GM18508 (cell line): Measurements from ENCODE around the gene PTPRN2.
"Not testable (repeated sequence)": the region's sequence is repeated elsewhere in the genome, so short reads cannot be mapped to it uniquely, and the experiment has no call there.

Source experiments
- ATAC-seq: cut with Tn5 transposase; IDR thresholded peaks from one replicate; pipeline ENCODE4 v1.9.1; 2021; ENCODE audit warnings: moderate number of reproducible peaks; ENCODE audit not compliant: insufficient read depth, unreplicated experiment

PTPRN2 gene

DNA sequence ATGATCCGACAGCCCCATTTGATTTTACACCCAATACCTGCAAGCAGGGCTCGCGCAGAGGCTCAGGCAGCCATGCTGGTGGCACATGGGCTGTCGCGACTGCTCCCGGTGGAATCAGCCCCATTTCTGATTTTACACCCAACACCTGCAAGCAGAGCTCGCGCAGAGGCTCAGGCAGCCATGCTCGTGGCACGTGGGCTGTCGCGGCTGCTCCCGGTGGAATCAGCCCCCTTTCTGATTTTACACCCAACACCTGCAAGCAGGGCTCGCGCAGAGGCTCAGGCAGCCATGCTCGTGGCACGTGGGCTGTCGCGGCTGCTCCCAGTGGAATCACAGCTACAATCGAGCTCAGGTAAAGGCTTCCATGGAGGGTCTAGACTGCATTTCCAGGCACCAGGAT, 244.1 kb downstream of the PTPRN2 start:
- ATAC-seq = no peak

DNA sequence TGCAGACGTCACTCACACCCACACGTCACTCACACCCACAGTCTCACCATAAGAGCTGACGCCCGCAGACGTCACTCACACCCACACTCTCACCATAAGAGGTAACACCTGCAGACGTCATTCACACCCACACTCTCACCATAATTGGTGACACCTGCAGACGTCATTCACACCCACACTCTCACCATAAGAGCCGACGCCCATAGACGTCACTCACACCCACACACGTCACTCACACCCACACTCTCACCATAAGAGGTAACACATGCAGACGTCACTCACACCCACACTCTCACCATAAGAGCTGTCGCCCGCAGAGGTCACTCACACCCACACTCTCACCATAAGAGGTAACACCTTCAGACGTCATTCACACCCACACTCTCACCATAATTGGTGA, 246.5 kb downstream of the PTPRN2 start:
- not testable (repeated sequence) for ATAC-seq

DNA sequence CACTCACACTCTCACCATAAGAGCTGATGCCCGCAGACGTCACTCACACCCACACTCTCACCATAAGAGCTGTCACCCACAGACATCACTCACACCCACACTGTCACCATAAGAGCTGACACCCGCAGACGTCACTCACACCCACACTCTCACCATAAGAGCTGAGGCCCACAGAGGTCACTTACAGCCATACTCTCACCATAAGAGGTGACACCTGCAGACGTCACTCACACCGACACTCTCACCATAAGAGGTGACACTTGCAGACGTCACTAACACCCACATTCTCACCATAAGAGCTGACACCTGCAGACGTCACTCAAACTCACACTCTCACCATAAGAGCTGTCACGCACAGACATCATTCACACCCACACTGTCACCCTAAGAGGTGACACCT, 250.7 kb downstream of the PTPRN2 start:
- not testable (repeated sequence) for ATAC-seq

DNA sequence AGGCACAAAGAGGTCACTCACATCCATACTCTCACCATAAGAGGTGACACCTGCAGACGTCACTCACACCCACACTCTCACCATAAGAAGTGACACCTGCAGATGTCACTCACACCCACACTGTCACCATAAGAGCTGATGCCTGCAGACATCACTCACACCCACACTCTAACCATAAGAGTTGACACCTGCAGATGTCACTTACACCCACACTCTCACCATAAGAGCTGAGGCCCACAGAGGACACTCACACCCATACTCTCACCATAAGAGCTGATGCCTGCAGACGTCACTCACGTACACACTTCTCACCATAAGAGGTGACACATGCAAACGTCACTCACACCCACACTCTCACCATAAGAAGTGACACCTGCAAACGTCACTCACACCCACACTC, 255.1 kb downstream of the PTPRN2 start:
- not testable (repeated sequence) for ATAC-seq

DNA sequence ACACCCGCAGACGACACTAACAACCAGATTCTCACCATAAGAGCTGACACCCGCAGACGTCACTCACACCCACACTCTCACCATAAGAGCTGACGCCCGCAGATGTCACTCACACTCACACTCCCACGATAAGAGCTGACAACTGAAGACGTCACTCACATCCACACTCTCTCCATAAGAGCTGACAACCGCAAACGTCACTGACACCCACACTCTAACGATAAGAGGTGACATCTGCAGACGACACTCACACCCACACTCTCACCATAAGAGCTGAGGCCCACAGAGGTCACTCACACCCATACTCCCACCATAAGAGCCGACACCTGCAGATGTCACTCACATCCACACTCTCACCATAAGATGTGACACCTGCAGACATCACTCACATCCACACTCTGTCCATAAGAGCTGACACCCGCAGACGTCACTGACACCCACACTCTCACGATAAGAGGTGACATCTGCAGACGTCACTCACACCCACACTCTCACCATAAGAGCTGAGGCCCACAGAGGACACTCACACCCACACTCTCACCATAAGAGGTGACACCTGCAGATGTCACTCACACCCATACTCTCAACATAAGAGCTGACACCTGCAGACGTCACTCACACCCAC, 255.7 kb downstream of the PTPRN2 start:
- not testable (repeated sequence) for ATAC-seq

DNA sequence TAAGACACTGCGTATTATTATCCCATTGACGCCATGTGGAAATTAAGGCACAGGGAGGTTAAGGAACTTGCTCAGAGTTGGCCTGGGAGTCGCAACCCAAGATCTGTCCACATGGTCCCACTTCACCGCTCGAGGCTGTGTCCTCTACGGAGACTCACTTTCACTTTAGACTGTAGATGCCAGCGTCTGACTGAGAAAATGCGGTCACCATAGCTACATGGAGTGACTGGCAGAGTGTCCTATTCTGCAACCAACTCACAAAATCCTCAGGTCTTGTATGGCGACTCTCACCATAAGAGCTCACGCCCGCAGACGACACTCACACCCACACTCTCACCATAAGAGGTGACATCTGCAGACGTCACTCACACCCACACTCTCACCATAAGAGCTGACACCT, 257.9 kb downstream of the PTPRN2 start:
- no peak for ATAC-seq

DNA sequence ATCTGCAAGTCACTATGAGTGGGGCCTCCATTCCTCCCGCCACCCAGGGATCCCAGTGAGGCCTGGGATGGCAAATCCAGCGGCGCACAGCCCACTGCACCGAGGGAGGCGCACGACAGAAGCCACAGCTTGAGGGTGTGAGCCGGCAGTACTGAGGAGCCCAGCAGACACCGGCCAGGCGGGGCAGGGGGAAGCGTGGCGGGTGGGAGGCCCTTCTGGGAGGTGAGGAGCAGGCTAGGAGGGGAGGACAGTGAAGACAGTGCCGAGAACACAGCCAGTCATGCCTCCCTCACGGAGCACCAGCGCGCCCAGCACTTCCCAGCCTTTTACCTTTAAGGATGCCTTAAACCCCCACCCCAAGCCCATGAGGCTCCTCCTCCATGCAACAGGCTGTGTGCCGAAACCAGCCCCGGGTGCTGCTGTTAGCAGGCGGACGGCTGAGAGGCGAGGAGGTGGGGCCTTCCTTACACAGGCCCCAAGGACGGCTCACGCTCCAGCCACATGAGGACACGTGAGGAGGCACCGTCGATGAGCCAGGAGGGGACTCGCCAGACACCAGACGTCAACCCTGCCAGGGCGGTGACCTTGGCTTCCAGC, 258.5 kb downstream of the PTPRN2 start:
- no peak for ATAC-seq

DNA sequence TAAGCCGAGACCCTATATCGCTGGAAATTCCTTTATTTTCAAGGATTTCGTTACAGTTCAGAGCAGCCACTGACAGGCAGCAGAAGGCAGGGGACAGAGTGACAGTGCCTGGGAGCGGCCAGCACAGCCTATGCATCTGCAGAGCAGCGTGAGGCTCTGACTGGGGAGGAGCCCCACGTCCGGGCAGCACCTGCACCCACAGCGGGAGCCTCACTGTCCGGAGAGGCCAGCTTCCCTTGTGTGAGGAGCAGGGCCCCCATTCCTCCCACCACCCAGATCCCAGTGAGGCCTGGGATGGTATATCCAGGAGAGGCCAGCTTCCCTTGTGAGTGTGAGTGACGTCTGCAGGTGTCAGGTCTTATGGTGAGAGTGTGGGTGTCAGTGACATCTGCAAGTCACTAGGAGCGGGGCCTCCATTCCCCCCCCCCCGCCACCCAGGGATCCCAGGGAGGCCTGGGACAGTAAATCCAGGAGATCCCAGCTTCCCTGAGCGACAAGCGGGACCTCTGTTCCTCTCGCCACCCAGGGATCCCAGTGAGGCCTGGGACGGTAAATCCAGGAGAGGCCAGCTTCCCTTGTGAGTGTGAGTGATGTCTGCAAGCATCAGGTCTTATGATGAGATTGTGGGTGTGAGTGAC, 259.1 kb downstream of the PTPRN2 start:
- ATAC-seq = no peak

DNA sequence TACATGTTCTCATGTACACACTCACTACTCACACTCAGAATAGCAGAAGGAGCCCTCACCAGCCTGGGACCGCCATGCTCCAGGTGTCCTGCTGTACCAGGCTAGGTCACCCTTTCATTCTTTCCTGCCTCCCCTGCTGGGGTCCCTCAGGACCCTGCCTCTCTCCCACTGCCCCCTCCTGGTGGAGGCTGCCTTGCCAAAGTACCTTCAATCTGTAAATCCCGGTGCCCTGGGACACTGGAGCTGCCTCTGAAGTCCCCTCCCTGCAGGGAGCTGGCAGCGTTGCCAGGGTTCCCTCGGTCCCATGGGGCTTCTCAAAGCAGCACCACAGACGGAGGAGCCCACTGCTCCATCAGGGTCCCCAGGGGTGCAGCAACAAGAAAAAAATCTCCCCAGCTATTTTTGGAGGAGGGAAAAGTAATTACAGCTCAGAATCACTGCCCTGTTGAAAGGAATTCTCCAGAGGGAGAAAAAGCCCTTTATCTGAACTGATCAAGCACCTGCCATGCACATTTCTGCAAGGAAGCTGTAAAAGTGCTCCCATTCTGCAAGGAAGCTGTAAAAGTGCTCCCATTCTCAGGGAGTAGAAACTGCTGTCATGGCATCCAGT, 259.9 kb downstream of the PTPRN2 start:
- no peak for ATAC-seq

DNA sequence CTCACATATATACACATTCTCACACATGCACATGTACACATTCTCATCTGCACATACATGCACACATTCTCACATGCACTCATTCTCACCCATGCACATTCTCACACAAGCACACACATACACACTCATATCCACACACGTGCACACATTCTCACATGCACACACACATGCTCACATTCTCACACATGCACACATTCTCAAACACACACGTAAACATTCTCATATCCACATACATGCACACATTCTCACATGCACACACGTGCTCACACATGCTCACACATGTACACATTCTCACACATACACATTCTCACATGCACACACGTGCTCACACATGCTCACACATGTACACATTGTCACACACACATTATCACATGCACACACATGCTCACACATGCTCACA, 260.6 kb downstream of the PTPRN2 start:
- no peak for ATAC-seq

DNA sequence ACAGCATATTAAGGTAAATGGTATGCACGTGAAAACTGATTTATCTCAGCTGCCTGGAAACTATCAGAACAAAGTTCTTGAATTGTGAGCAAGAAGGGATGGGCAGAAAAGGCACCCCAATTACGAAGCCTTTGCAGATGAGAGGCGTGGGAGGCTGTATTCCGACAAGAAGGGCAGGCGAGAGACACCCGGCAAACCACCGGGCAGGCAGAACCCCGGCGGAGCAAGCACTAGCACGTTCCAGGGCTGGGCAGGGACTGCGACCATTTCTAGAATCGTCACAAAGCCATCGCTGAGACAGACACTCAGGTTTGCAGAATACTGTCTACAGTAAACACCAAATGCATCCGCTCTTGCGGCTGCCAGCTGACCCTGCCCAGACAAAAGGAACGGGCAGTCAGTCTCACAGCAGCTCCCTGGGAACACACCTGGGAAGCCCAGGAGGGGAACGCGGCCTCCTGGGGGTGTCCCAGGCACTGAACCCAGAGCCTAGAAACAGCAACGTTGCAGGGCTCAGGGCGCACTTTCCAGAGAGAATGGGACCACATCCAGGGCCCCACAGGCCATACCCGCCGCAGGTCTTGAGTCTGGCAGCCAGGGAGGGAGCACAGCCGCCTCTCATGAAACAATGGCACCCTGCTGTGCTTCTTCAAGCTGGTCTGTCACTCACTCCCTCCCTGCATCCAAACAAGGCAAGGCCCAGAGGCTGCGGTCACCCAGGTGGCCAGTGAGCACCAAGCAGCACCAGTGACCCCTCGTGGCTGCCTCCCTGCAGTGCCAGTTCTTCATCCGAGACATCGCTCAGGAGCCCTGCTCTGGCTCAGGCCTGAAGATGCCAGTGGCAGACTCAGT, 261.9 kb downstream of the PTPRN2 start:
- ATAC-seq = no peak

DNA sequence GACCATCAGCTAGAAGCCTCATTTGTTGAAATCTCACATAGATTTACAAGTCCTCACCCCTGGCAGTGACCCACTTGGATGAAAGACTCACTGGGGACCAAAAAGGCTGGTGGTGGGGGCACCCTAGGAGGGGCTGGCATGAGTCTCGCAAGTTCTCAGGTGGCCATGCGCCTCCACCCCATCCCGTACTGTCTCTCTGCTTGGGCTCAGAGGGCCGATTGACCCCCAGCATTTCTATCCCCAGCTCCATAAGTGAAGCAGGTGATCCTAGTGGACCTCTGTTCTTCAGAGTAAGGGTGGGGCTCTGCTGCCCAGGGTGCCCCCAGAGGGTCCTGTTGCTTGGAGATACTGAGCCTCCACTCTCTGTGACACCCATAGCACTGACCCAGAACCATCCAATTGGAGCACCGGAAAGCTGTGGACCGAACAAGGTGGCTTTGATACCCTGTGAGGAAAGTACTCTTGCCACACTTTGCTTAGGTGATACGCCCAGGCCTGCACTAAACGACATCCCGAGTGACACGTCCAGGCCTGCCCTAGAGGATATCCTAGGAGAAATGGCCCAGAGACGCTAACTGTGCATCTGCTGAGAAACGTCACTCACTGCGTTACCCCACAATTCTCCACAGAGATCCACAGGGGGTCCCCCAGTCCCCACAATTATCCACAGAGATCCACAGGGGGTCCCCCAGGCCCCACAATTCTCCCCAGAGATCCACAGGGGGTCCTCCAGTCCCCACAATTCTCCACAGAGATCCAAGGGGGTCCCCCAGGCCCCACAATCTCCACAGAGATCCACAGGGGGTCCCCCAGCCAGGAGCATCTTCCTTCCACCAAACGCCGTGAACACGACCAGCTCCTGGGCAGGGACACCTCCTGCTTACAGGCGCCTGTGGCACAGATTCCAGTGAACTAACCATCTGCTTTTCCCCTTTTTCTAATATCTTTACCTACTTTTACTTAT, 262.9 kb downstream of the PTPRN2 start:
- no peak for ATAC-seq

DNA sequence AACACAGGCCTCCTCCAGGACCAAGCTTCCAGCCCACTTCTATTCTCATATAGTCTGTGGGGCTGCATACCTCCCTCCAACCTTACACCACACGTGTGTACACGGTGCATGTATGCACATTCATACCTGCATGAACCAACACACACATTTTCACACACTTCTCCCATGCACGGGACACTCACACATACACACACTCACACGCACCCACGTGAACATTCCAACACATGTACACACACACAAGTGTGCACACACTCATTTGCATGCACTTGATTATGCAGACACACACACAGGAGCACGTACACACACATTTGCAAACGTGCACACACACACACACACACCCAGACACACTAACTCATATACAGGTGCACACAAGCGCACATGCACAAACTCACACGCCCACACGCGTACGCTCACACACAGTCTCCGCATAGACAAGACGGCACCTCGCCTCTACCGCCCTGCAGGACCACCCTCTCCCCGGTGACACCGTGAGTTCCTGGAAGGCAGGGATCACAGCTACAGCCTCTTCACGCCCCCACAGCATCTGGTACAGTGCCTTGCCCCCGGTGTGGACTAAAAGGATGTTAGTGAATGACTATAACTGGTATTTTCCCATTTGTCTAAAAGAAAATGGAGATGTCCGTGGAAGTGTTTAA, 263.8 kb downstream of the PTPRN2 start:
- no peak for ATAC-seq

DNA sequence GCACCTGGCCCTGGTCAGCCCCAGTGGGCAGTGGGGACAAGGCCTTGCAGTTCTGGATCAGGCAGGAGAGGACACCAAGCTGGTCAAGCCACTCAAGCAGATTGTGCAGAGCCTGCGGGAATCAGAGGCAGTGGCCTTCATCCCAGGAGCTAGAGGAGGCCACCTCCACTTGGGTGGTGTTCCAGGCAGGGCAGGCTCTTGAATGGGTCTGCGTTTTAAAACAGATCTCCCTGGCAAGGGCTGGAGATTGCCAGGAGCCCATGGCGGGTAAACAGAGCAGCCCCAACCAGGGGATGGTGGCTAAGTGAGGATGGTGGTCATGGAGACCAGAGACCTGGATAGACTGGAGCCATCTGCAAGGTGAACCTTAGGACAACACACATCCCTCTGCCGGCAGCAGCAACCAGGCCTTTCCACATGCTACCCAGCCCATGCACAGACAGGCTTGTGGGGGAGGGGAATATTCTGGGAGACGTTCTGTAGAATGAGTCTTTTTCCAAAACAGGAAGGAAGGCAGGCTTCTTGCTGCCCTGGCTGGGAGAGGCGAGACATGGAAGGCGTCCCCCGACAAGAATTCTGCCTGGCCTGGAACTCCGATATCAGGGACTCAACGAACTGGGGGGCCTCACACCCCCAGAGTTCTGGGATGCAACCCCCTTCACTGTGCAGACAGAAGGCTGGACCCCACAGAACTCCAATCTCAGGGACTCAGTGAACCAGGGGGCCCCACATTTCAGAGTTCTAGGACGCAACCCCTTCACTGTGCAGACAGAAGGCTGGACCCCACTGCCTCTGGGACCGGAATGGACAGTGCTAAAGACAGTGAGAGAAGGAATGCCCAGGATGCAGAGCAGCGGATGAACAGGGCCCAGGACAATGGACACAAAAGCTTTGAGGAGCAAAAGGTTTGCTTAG, 264.8 kb downstream of the PTPRN2 start:
- ATAC-seq = no peak

DNA sequence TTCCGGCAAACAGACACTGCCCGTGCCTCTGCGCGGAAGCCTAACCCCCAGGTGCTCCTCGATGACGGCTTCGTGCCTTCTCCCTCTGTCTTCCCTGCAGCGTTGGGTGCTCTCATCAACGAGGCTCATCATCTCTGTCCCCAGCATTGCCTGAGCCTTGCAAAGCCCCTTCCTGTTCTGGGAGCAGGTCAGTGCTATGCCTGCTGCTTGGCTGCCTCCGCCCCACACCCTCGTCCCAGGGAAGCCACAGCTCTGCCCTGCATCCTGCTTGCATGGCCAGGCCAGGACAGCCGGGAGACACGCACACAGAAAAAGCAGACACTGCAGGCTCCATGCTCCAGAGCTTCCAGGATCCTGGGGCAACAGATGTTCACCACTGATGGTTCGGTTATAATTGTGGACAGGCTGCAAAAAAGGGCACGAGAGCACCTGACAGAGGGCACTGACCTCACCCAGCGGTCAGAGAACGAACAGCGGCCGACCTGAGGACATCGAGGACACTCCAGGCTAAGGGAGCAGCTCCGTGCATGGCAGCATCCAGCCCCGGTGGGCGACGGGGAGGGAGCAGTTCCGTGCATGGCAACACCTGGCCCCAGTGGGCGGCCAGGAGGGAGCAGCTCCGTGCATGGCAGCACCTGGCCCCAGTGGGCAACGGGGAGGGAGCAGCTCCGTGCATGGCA, 265.5 kb downstream of the PTPRN2 start:
- ATAC-seq = no peak

DNA sequence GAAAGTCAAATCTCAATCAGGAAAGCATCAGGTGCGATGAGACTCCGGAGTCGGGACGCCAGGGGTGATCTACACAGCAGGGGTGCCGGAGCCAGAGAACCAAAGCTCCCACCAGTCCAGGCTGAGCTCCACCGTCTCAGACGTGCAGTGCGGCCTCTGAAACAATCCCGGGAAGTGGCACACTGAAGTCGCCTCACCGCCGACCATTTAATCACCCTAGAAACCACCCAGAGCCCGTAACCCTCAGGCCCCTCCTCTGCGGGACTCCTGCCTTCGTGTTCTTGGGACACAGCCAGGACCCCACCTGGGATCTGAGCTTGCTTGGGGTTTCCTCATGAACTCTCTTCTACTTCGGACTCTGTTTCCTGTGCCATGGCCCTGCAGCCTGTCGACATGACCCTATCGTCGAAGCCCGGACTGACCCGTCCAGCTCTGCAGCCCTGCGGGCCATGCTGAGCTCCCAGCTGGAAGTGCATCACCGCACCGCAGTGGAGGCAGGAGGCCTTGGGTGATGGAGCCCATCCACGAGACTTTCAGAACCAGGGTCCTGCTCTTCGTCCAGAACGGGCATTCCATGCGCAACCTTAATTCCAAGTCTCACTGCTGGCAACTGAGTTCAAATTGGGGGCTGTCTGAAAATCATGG, 266.4 kb downstream of the PTPRN2 start:
- no peak for ATAC-seq

DNA sequence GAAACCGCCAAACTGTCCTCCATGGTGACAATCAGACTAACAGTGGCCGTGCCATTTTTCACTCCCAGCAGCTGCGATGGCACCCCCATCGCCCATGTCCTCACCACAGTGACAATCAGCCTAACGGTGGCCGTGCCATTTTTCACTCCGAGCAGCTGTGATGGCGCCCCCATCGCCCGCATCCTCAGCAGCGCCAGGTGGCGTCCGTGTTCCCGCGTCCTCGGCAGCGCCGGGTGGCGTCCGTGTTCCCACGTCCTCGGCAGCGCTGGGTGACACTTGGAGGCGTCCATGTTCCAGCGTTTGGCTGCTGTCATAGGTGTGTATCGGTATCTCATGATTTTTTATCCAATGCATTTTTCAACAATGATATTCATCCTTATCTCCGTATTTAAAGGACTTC, 267.3 kb downstream of the PTPRN2 start:
- ATAC-seq = no peak
